ENCODE measurements around the gene RYR2. TPM values are rescaled to one million over a fixed set of nuclear protein-coding genes. Genes with fewer than 3 reads are reported as not detected.

The RYR2 gene
- total and polyA plus RNA-seq, 2 of the 8 experiments (the other 6 are each of a cell fraction or from before 2014, with no cell fraction given) = 1.3 to 4.4 TPM

DNA sequence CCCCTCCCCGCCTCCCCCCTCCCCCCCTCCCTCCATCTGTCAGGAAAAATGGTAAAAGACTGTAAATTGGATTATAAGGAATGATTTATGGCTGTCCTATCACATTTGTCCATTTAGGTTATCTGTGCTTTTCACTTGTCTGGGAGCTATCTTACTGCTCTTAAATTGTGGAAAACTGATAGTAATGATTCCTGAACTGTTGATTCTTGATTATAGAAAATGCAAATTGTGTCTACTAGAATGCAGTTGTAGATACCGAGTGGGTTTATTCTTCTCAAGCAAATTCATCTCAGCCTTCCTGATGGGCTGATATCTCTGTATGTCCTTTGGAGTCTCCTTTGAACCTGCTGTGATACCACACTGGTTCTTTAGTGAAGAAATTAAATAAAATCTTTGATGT, 12.3 kb downstream of the RYR2 start:
- FAIRE-seq (no peak), DNase-seq (ENCODE audit: low read depth in 1 of 2, low spot score in 2 of 2) (no peak)
- no peaks in the 10 kb centered on the region for H3K27me3 ChIP-seq (replicated peaks in 1 of 4; ENCODE audit: control insufficient read depth in 3 of 4, extremely low read depth in 1 of 4, insufficient read depth in 3 of 4, low read length in 3 of 4)
- no peak overlapping the region for H3K4ac ChIP-seq (replicated peaks; ENCODE audit: insufficient read length, low read depth, low read length)
- H3K56ac ChIP-seq (replicated peaks; ENCODE audit: insufficient read length, low read depth, low read length) = no peak overlapping the region
- no peak overlapping the region for H2BK20ac ChIP-seq (ENCODE audit: low read length)
- ChIA-PET POLR2A (ENCODE audit: partially characterized antibody) (no interaction called here), CTCF (ENCODE audit: partially characterized antibody) (interaction anchor here (1.3 kb wide), 1 partner anchor 11 kb away, joined by 5 read pairs; no protein-coding TSS in a partner anchor)
- H3K23me2 ChIP-seq (ENCODE audit: low read depth, low read length) = peaks cover 2% of the 10 kb centered on the region; the same call in 1 of the 2 replicates
- 50% methylated on average over 2 of the region's 2 CpGs; no CpG with 5 or more reads in 1 of the 2 experiments for WGBS, 2 experiments (ENCODE audit: extremely low coverage in 1 of 2, insufficient coverage in 1 of 2, insufficient read length in 1 of 2, insufficient replicate concordance in 2 of 2, low coverage in 1 of 2, low lambda C conversion rate in 2 of 2, missing lambda C conversion rate in 1 of 2)
- no peak overlapping the region for H3K27ac ChIP-seq (ENCODE audit: low read depth, low read length)
- H2BK12ac ChIP-seq (ENCODE audit: low read depth, low read length) = no peak overlapping the region
- H3K9ac ChIP-seq (replicated peaks in 1 of 4; ENCODE audit: extremely low read depth in 1 of 4, low read depth in 3 of 4, low read length in 3 of 4) = no peak overlapping the region
- no peak overlapping the region for H2BK120ac ChIP-seq (replicated peaks; ENCODE audit: low read depth, low read length)
- no peak overlapping the region for H3K4me2 ChIP-seq (ENCODE audit: insufficient read depth in 1 of 2, low read depth in 2 of 2, low read length in 2 of 2)
- H3K79me2 ChIP-seq (ENCODE audit: control insufficient read depth in 1 of 2, insufficient read depth in 2 of 2, low read length in 2 of 2) = peaks cover 0 to 37% of the 10 kb centered on the region in 2 experiments; a peak in 2 of 4 replicates
- no peaks in the 10 kb centered on the region for H3K9me3 ChIP-seq (ENCODE audit: insufficient read depth in 2 of 2, low read depth in 1 of 2, low read length in 1 of 2)
- no peak overlapping the region for H2AK5ac ChIP-seq (ENCODE audit: low read depth, low read length)
- no peak overlapping the region for H4K5ac ChIP-seq (ENCODE audit: insufficient read length, low read depth, low read length)
- H3K36me3 ChIP-seq (ENCODE audit: control insufficient read depth in 2 of 4, insufficient read depth in 4 of 4, low read length in 3 of 4) = no peaks in the 10 kb centered on the region
- no peak overlapping the region for H3K18ac ChIP-seq (ENCODE audit: extremely low read depth, low read length)
- no peak overlapping the region for H4K91ac ChIP-seq (replicated peaks; ENCODE audit: insufficient read length, low read length)
- no peak overlapping the region for H2BK15ac ChIP-seq (ENCODE audit: low read length)
- H4K8ac ChIP-seq (ENCODE audit: extremely low read depth, insufficient read depth, low read length) = no peak overlapping the region
- no peak overlapping the region for H2BK5ac ChIP-seq (ENCODE audit: low read depth, low read length)
- H3K14ac ChIP-seq (ENCODE audit: insufficient read length) = no peak overlapping the region
- peaks cover 5% of the 10 kb centered on the region for H3K79me1 ChIP-seq (ENCODE audit: low read depth, low read length)
- TF ChIP-seq JUND (IDR thresholded peaks at IDR 0.05; ENCODE audit: low read length) = no peak
- no peak for TF ChIP-seq CBX8 (IDR thresholded peaks at IDR 0.05; ENCODE audit: borderline replicate concordance, low read depth, low read length)
- no peak for TF ChIP-seq CHD1 (IDR thresholded peaks at IDR 0.05; ENCODE audit: low read depth, low read length)
- TF ChIP-seq CHD2 (IDR thresholded peaks at IDR 0.05; ENCODE audit: low read length) = no peak
- no peak for TF ChIP-seq SIRT6 (IDR thresholded peaks at IDR 0.05; ENCODE audit: low read length)
- no peak for TF ChIP-seq BACH1 (IDR thresholded peaks at IDR 0.05; ENCODE audit: low read length)
- TF ChIP-seq EP300 (IDR thresholded peaks at IDR 0.05; ENCODE audit: borderline replicate concordance in 1 of 2, low read depth in 2 of 2, low read length in 2 of 2) = no peak
- TF ChIP-seq TCF12 (IDR thresholded peaks at IDR 0.05; ENCODE audit: low read depth, low read length) = no peak
- no peak for TF ChIP-seq NANOG (IDR thresholded peaks at IDR 0.05; ENCODE audit: insufficient read depth, low read depth, low read length, poor library complexity, severe bottlenecking)
- TF ChIP-seq SP1 (IDR thresholded peaks at IDR 0.05; ENCODE audit: low read depth, low read length) = no peak
- TF ChIP-seq CTBP2 (IDR thresholded peaks at IDR 0.05; ENCODE audit: borderline replicate concordance, insufficient read depth, insufficient read length, low read length) = no peak
- no peak overlapping the region for H3K23ac ChIP-seq (ENCODE audit: insufficient read length)
- H3K4me3 ChIP-seq (ENCODE audit: extremely low read depth in 1 of 4, insufficient read depth in 2 of 4, low read depth in 3 of 4, low read length in 4 of 4) = no peak overlapping the region
- no peak overlapping the region for H2AFZ ChIP-seq (ENCODE audit: low read length)
- H3K4me1 ChIP-seq (replicated peaks in 1 of 4; ENCODE audit: control insufficient read depth in 3 of 4, insufficient read depth in 4 of 4, low read length in 3 of 4) = peaks cover 0 to 18% (median 10%) of the 10 kb centered on the region in 4 experiments; a peak in 4 of 7 replicates
- H4K20me1 ChIP-seq (replicated peaks in 1 of 2; ENCODE audit: control insufficient read depth in 1 of 2, insufficient read depth in 2 of 2, low read length in 2 of 2) = peaks cover 0 to 2% of the 10 kb centered on the region in 2 experiments
